Measurements from ENCODE around the gene DUS1L. TPM values are rescaled to one million over a fixed set of nuclear protein-coding genes. Genes with fewer than 3 reads are reported as not detected.

DUS1L gene
- total RNA-seq, 1 donor from 2014 or later, result 74.1 TPM

DNA sequence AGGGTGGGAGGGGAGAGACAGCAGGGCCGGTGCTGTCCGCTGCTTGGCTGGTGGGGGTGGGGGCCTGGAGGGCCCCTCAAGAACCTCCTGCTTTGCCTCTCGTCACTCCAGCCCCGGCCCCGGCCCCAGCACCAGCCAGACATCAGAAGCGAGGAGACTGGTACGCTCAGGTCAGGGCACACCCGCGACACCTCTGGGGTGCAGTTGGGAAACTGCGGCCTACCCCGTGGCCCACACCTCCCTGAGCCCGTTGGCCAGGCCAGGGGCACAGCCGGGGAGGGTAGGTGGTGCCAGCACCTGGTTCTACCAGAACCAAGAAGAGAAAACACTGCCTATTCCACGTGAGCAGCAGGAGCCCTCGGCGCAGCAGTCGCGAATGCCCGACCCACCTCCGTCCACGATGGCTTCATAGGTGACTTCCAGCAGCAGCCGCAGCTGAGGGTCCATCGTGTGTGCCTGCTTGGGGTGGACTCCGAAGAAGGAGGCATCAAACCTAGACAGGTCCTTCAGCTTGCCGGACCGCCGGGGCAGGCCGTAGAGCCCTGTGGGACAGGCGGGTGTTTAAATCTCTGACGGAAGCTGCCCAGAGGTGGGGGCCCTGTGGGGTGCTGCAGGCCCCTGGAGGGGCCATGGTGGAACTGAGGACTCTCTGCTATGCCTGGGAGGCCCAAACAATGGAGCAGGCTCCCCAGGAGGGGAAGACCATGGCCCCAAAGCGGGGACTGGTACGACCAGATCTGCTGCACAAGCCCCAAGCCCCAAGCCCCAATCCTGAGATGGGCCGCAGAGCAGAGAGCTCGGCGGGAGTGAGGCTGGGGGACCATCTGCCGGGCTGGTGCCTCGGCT is 29.6 kb upstream of the DUS1L start:
- TF ChIP-seq, protein P1, sequence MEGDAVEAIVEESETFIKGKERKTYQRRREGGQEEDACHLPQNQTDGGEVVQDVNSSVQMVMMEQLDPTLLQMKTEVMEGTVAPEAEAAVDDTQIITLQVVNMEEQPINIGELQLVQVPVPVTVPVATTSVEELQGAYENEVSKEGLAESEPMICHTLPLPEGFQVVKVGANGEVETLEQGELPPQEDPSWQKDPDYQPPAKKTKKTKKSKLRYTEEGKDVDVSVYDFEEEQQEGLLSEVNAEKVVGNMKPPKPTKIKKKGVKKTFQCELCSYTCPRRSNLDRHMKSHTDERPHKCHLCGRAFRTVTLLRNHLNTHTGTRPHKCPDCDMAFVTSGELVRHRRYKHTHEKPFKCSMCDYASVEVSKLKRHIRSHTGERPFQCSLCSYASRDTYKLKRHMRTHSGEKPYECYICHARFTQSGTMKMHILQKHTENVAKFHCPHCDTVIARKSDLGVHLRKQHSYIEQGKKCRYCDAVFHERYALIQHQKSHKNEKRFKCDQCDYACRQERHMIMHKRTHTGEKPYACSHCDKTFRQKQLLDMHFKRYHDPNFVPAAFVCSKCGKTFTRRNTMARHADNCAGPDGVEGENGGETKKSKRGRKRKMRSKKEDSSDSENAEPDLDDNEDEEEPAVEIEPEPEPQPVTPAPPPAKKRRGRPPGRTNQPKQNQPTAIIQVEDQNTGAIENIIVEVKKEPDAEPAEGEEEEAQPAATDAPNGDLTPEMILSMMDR (IDR thresholded peaks at IDR 0.05; ENCODE audit: unreplicated experiment), result no peak
- Mint-ChIP-seq H3K27me3 (ENCODE audit: unreplicated experiment) (peaks cover 4% of the 10 kb centered on the region), H3K4me1 (ENCODE audit: unreplicated experiment) (no peaks in the 10 kb centered on the region), H3K36me3 (ENCODE audit: low read depth, unreplicated experiment) (peaks cover 3% of the 10 kb centered on the region), H3K9me3 (ENCODE audit: unreplicated experiment) (no peaks in the 10 kb centered on the region), H3K4me3 (ENCODE audit: unreplicated experiment) (no peak overlapping the region), H3K27ac (ENCODE audit: unreplicated experiment) (no peak overlapping the region)
- DNase-seq (ENCODE audit: low spot score), result no peak

- H3K4me1 Mint-ChIP-seq (ENCODE audit: unreplicated experiment), result no peaks in the 10 kb centered on the region
- no peak overlapping the region for H3K27ac Mint-ChIP-seq (ENCODE audit: unreplicated experiment)
- peaks cover 3% of the 10 kb centered on the region for H3K36me3 Mint-ChIP-seq (ENCODE audit: low read depth, unreplicated experiment)
- no peaks in the 10 kb centered on the region for H3K9me3 Mint-ChIP-seq (ENCODE audit: unreplicated experiment)
- no peak for DNase-seq (ENCODE audit: low spot score)
- no peaks in the 10 kb centered on the region for H3K27me3 Mint-ChIP-seq (ENCODE audit: unreplicated experiment)
- no peak overlapping the region for H3K4me3 Mint-ChIP-seq (ENCODE audit: unreplicated experiment)
- TF ChIP-seq, protein P1 (IDR thresholded peaks at IDR 0.05; ENCODE audit: unreplicated experiment), result no peak
Observed at GRCh38 chr17:82092995-82093751, 27.6 kb upstream of the DUS1L start.

DNA sequence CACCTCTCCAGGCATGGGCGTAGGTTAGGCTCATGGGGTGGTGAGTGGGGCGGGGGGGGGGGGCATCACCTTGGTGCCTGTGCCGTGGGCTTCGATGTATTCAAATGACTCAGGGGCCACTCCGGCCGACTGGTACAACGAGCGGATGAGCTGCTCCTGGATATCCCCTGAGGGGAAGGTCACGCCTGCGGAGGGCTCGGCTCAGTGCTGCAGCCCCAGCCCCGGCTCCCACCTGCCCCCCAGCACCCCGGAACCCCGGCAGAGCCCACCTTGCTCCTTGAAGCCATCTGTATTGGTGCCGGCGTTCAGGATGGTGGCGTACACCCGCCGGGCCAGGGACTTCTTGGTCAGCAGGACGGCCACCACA is 27.0 kb upstream of the DUS1L start:
- H3K27me3 Mint-ChIP-seq (ENCODE audit: unreplicated experiment), result no peaks in the 10 kb centered on the region
- TF ChIP-seq, protein P1 (IDR thresholded peaks at IDR 0.05; ENCODE audit: unreplicated experiment), result no peak
- H3K27ac Mint-ChIP-seq (ENCODE audit: unreplicated experiment), result no peak overlapping the region
- peaks cover 3% of the 10 kb centered on the region for H3K36me3 Mint-ChIP-seq (ENCODE audit: low read depth, unreplicated experiment)
- no peak for DNase-seq (ENCODE audit: low spot score)
- H3K9me3 Mint-ChIP-seq (ENCODE audit: unreplicated experiment), result no peaks in the 10 kb centered on the region
- no peaks in the 10 kb centered on the region for H3K4me1 Mint-ChIP-seq (ENCODE audit: unreplicated experiment)
- H3K4me3 Mint-ChIP-seq (ENCODE audit: unreplicated experiment), result no peak overlapping the region

- TF ChIP-seq, protein P1 (IDR thresholded peaks at IDR 0.05; ENCODE audit: unreplicated experiment), result no peak
- peaks cover 3% of the 10 kb centered on the region for H3K36me3 Mint-ChIP-seq (ENCODE audit: low read depth, unreplicated experiment)
- no peaks in the 10 kb centered on the region for H3K4me1 Mint-ChIP-seq (ENCODE audit: unreplicated experiment)
- no peak overlapping the region for H3K27ac Mint-ChIP-seq (ENCODE audit: unreplicated experiment)
- no peak overlapping the region for H3K4me3 Mint-ChIP-seq (ENCODE audit: unreplicated experiment)
- no peaks in the 10 kb centered on the region for H3K9me3 Mint-ChIP-seq (ENCODE audit: unreplicated experiment)
- no peaks in the 10 kb centered on the region for H3K27me3 Mint-ChIP-seq (ENCODE audit: unreplicated experiment)
- DNase-seq (ENCODE audit: low spot score), result no peak
Observed at GRCh38 chr17:82092094-82092586, 26.5 kb upstream of the DUS1L start.

All from endothelial cell (in vitro differentiated cells).